GM21367 (cell line): ENCODE results near the gene TDRD6.

Experiments used
- ATAC-seq: cut with Tn5 transposase; IDR thresholded peaks from one replicate; pipeline ENCODE4 v1.9.1; 2021; ENCODE audit not compliant: unreplicated experiment

The TDRD6 gene

GRCh38 chr6:46688117-46688965 is 656 bp downstream of the TDRD6 start:
- ATAC-seq, result no peak

GRCh38 chr6:46688966-46689335 is 1.3 kb downstream of the TDRD6 start:
- no peak for ATAC-seq

- no peak for ATAC-seq
These were observed 2.0 kb downstream of the TDRD6 start for GRCh38 chr6:46689657-46690056.

GRCh38 chr6:46690141-46690755 is 2.6 kb downstream of the TDRD6 start:
- no peak for ATAC-seq

GRCh38 chr6:46690911-46691451 is 3.3 kb downstream of the TDRD6 start:
- ATAC-seq, result no peak

GRCh38 chr6:46699970-46700369 is 12.3 kb downstream of the TDRD6 start:
- no peak for ATAC-seq

- no peak for ATAC-seq
These were observed 16.9 kb downstream of the TDRD6 start for GRCh38 chr6:46704562-46704961.

GRCh38 chr6:46706464-46706863 is 18.8 kb downstream of the TDRD6 start:
- ATAC-seq, result no peak

GRCh38 chr6:46711491-46711890 is 23.8 kb downstream of the TDRD6 start:
- no peak for ATAC-seq

GRCh38 chr6:46715141-46715540 is 27.5 kb downstream of the TDRD6 start:
- no peak for ATAC-seq

- no peak for ATAC-seq
These were observed 31.4 kb downstream of the TDRD6 start for GRCh38 chr6:46719099-46719498.

GRCh38 chr6:46720401-46720800 is 32.7 kb downstream of the TDRD6 start:
- ATAC-seq, result no peak

GRCh38 chr6:46729787-46730326 is 42.2 kb downstream of the TDRD6 start:
- ATAC-seq, result no peak

GRCh38 chr6:46730921-46731461 is 43.3 kb downstream of the TDRD6 start:
- no peak for ATAC-seq

GRCh38 chr6:46733341-46733801 is 45.7 kb downstream of the TDRD6 start:
- no peak for ATAC-seq

GRCh38 chr6:46734867-46735719 is 47.4 kb downstream of the TDRD6 start, which contains the start of gene PLA2G7:
Gene PLA2G7, minus strand, starts transcription at chr6:46735375. Its CDS starts 12,484 bp downstream, at chr6:46722891.
- ATAC-seq, result no peak

GRCh38 chr6:46735720-46736031 is 48.0 kb downstream of the TDRD6 start:
- ATAC-seq, result no peak

GRCh38 chr6:46736906-46737305 is 49.2 kb downstream of the TDRD6 start:
- ATAC-seq, result no peak

GRCh38 chr6:46741482-46741881 is 53.8 kb downstream of the TDRD6 start:
- no peak for ATAC-seq

- ATAC-seq, result no peak
These were observed 54.2 kb downstream of the TDRD6 start for GRCh38 chr6:46741910-46742309.
